Measurements from ENCODE around the gene SP9. TPM values are rescaled to one million over a fixed set of nuclear protein-coding genes. Genes with fewer than 3 reads are reported as not detected.

Gene SP9
- polyA plus RNA-seq, 4 donors = not detected

GRCh38 chr2:174325373-174326160 is 9.2 kb upstream of the SP9 start:
- peaks cover 0 to 76% (median 41%) of the 10 kb centered on the region in 3 donors for H3K27me3 ChIP-seq (ENCODE audit: control insufficient read depth in 3 of 3, insufficient read depth in 3 of 3, low read length in 3 of 3)
- no peak for FAIRE-seq
- no peaks in the 10 kb centered on the region for H3K9me3 ChIP-seq (ENCODE audit: control insufficient read depth in 2 of 2, insufficient read depth in 1 of 2, low read depth in 1 of 2, low read length in 1 of 2)
- 43 to 50% (median 48%) methylated on average over 30 of the region's 30 CpGs for WGBS, 3 donors
- H3K4me3 ChIP-seq (ENCODE audit: low read depth in 1 of 3, low read length in 3 of 3) = peak overlapping the region; percentile 14 to 38 (median 22)
- H3K4me1 ChIP-seq (ENCODE audit: control insufficient read depth in 3 of 3, insufficient read depth in 2 of 3, low read depth in 1 of 3, low read length in 2 of 3) = peaks cover 5 to 22% (median 6%) of the 10 kb centered on the region in 3 donors
- no peak overlapping the region for H3K27ac ChIP-seq (ENCODE audit: low read depth in 1 of 3, low read length in 2 of 3)
- H3K36me3 ChIP-seq (ENCODE audit: control insufficient read depth in 3 of 3, insufficient read depth in 2 of 3, low read depth in 1 of 3, low read length in 3 of 3) = no peaks in the 10 kb centered on the region
- no peak for DNase-seq

- H3K36me3 ChIP-seq (ENCODE audit: control insufficient read depth in 3 of 3, insufficient read depth in 2 of 3, low read depth in 1 of 3, low read length in 3 of 3) = no peaks in the 10 kb centered on the region
- FAIRE-seq (no peak), DNase-seq (peak in 1 of 2 donors; percentile 45)
- H3K4me3 ChIP-seq (ENCODE audit: low read depth in 1 of 3, low read length in 3 of 3) = peak overlapping the region; percentile 14 to 38 (median 22)
- peaks cover 0 to 84% (median 50%) of the 10 kb centered on the region in 3 donors for H3K27me3 ChIP-seq (ENCODE audit: control insufficient read depth in 3 of 3, insufficient read depth in 3 of 3, low read length in 3 of 3)
- peaks cover 5 to 22% (median 6%) of the 10 kb centered on the region in 3 donors for H3K4me1 ChIP-seq (ENCODE audit: control insufficient read depth in 3 of 3, insufficient read depth in 2 of 3, low read depth in 1 of 3, low read length in 2 of 3)
- H3K27ac ChIP-seq (ENCODE audit: low read depth in 1 of 3, low read length in 2 of 3) = no peak overlapping the region
- WGBS, 3 donors = 1 to 3% (median 1%) methylated on average over 61 to 63 of the region's 63 CpGs
- no peaks in the 10 kb centered on the region for H3K9me3 ChIP-seq (ENCODE audit: control insufficient read depth in 2 of 2, insufficient read depth in 1 of 2, low read depth in 1 of 2, low read length in 1 of 2)
These were observed 8.4 kb upstream of the SP9 start for GRCh38 chr2:174326161-174327020.

- FAIRE-seq = no peak
- Histone ChIP-seq H3K4me1 (ENCODE audit: control insufficient read depth in 3 of 3, insufficient read depth in 2 of 3, low read depth in 1 of 3, low read length in 2 of 3) (peaks cover 5 to 22% (median 6%) of the 10 kb centered on the region in 3 donors), H3K36me3 (ENCODE audit: control insufficient read depth in 3 of 3, insufficient read depth in 2 of 3, low read depth in 1 of 3, low read length in 3 of 3) (no peaks in the 10 kb centered on the region), H3K9me3 (ENCODE audit: control insufficient read depth in 2 of 2, insufficient read depth in 1 of 2, low read depth in 1 of 2, low read length in 1 of 2) (no peaks in the 10 kb centered on the region), H3K4me3 (ENCODE audit: low read depth in 1 of 3, low read length in 3 of 3) (no peak overlapping the region), H3K27ac (ENCODE audit: low read depth in 1 of 3, low read length in 2 of 3) (no peak overlapping the region), H3K27me3 (ENCODE audit: control insufficient read depth in 3 of 3, insufficient read depth in 3 of 3, low read length in 3 of 3) (peaks cover 0 to 89% (median 55%) of the 10 kb centered on the region in 3 donors)
- WGBS, 3 donors = 3 to 6% (median 5%) methylated on average over 37 to 41 of the region's 41 CpGs
- peak in 1 of 2 donors; percentile 37 for DNase-seq
These were observed 7.5 kb upstream of the SP9 start for GRCh38 chr2:174327021-174327840.

- FAIRE-seq = no peak
- Histone ChIP-seq H3K9me3 (ENCODE audit: control insufficient read depth in 2 of 2, insufficient read depth in 1 of 2, low read depth in 1 of 2, low read length in 1 of 2) (no peaks in the 10 kb centered on the region), H3K4me3 (ENCODE audit: low read depth in 1 of 3, low read length in 3 of 3) (no peak overlapping the region), H3K4me1 (ENCODE audit: control insufficient read depth in 3 of 3, insufficient read depth in 2 of 3, low read depth in 1 of 3, low read length in 2 of 3) (peaks cover 5 to 22% (median 6%) of the 10 kb centered on the region in 3 donors), H3K36me3 (ENCODE audit: control insufficient read depth in 3 of 3, insufficient read depth in 2 of 3, low read depth in 1 of 3, low read length in 3 of 3) (no peaks in the 10 kb centered on the region), H3K27me3 (ENCODE audit: control insufficient read depth in 3 of 3, insufficient read depth in 3 of 3, low read length in 3 of 3) (peaks cover 0 to 94% (median 60%) of the 10 kb centered on the region in 3 donors), H3K27ac (ENCODE audit: low read depth in 1 of 3, low read length in 2 of 3) (no peak overlapping the region)
- DNase-seq = peak in 1 of 2 donors; percentile 17
- 9 to 20% (median 19%) methylated on average over 5 to 6 of the region's 6 CpGs for WGBS, 3 donors
These were observed 7.0 kb upstream of the SP9 start for GRCh38 chr2:174327841-174328113.

GRCh38 chr2:174328114-174328960 is 6.4 kb upstream of the SP9 start:
- no peaks in the 10 kb centered on the region for H3K36me3 ChIP-seq (ENCODE audit: control insufficient read depth in 3 of 3, insufficient read depth in 2 of 3, low read depth in 1 of 3, low read length in 3 of 3)
- peaks cover 0 to 96% (median 66%) of the 10 kb centered on the region in 3 donors for H3K27me3 ChIP-seq (ENCODE audit: control insufficient read depth in 3 of 3, insufficient read depth in 3 of 3, low read length in 3 of 3)
- no peak overlapping the region for H3K4me3 ChIP-seq (ENCODE audit: low read depth in 1 of 3, low read length in 3 of 3)
- no peak overlapping the region for H3K27ac ChIP-seq (ENCODE audit: low read depth in 1 of 3, low read length in 2 of 3)
- FAIRE-seq (no peak), DNase-seq (peak in 1 of 2 donors; percentile 42)
- 4 to 8% (median 7%) methylated on average over 43 to 44 of the region's 44 CpGs for WGBS, 3 donors
- H3K9me3 ChIP-seq (ENCODE audit: control insufficient read depth in 2 of 2, insufficient read depth in 1 of 2, low read depth in 1 of 2, low read length in 1 of 2) = no peaks in the 10 kb centered on the region
- peaks cover 5 to 24% (median 6%) of the 10 kb centered on the region in 3 donors for H3K4me1 ChIP-seq (ENCODE audit: control insufficient read depth in 3 of 3, insufficient read depth in 2 of 3, low read depth in 1 of 3, low read length in 2 of 3)

GRCh38 chr2:174328961-174329715 is 5.6 kb upstream of the SP9 start:
- DNase-seq (peak in 1 of 2 donors; percentile 5), FAIRE-seq (no peak)
- Histone ChIP-seq H3K4me3 (ENCODE audit: low read depth in 1 of 3, low read length in 3 of 3) (no peak overlapping the region), H3K27ac (ENCODE audit: low read depth in 1 of 3, low read length in 2 of 3) (no peak overlapping the region), H3K9me3 (ENCODE audit: control insufficient read depth in 2 of 2, insufficient read depth in 1 of 2, low read depth in 1 of 2, low read length in 1 of 2) (no peaks in the 10 kb centered on the region), H3K4me1 (ENCODE audit: control insufficient read depth in 3 of 3, insufficient read depth in 2 of 3, low read depth in 1 of 3, low read length in 2 of 3) (peaks cover 5 to 32% (median 6%) of the 10 kb centered on the region in 3 donors), H3K36me3 (ENCODE audit: control insufficient read depth in 3 of 3, insufficient read depth in 2 of 3, low read depth in 1 of 3, low read length in 3 of 3) (no peaks in the 10 kb centered on the region), H3K27me3 (ENCODE audit: control insufficient read depth in 3 of 3, insufficient read depth in 3 of 3, low read length in 3 of 3) (peaks cover 0 to 99% (median 74%) of the 10 kb centered on the region in 3 donors)
- 11 to 14% (median 14%) methylated on average over 16 of the region's 16 CpGs for WGBS, 3 donors

GRCh38 chr2:174330945-174331594 is 3.7 kb upstream of the SP9 start:
- no peaks in the 10 kb centered on the region for H3K9me3 ChIP-seq (ENCODE audit: control insufficient read depth in 2 of 2, insufficient read depth in 1 of 2, low read depth in 1 of 2, low read length in 1 of 2)
- H3K27me3 ChIP-seq (ENCODE audit: control insufficient read depth in 3 of 3, insufficient read depth in 3 of 3, low read length in 3 of 3) = peaks cover 0 to 99% (median 84%) of the 10 kb centered on the region in 3 donors
- DNase-seq (no peak), FAIRE-seq (no peak)
- H3K36me3 ChIP-seq (ENCODE audit: control insufficient read depth in 3 of 3, insufficient read depth in 2 of 3, low read depth in 1 of 3, low read length in 3 of 3) = no peaks in the 10 kb centered on the region
- H3K4me1 ChIP-seq (ENCODE audit: control insufficient read depth in 3 of 3, insufficient read depth in 2 of 3, low read depth in 1 of 3, low read length in 2 of 3) = peaks cover 5 to 44% (median 8%) of the 10 kb centered on the region in 3 donors
- H3K27ac ChIP-seq (ENCODE audit: low read depth in 1 of 3, low read length in 2 of 3) = no peak overlapping the region
- no peak overlapping the region for H3K4me3 ChIP-seq (ENCODE audit: low read depth in 1 of 3, low read length in 3 of 3)
- 11 to 14% (median 12%) methylated on average over 16 of the region's 16 CpGs for WGBS, 3 donors

Measured in small intestine (tissue), 7 donors.